ENCODE measurements around the gene CNPPD1. TPM values are rescaled to one million over a fixed set of nuclear protein-coding genes. Genes with fewer than 3 reads are reported as not detected.

The CNPPD1 gene
- total RNA-seq, 1 donor from 2014 or later: 15.8 TPM

- TF ChIP-seq CTCF (IDR thresholded peaks at IDR 0.05): peak; percentile 78
- no peak for TF ChIP-seq EZH2phosphoT487 (IDR thresholded peaks at IDR 0.05)
- no peak for TF ChIP-seq EZH2 (IDR thresholded peaks at IDR 0.05)
- Mint-ChIP-seq H3K9me3 (no peaks in the 10 kb centered on the region), H3K27me3 (ENCODE audit: insufficient read depth, low read depth) (peaks cover 8% of the 10 kb centered on the region), H3K4me1 (peaks cover 6% of the 10 kb centered on the region), H3K4me3 (no peak overlapping the region), H3K36me3 (peaks cover 5% of the 10 kb centered on the region), H3K27ac (peak overlapping the region; percentile 92)
- Histone ChIP-seq H3K27me3 (no peaks in the 10 kb centered on the region), H3K36me3 (no peaks in the 10 kb centered on the region), H3K4me3 (no peak overlapping the region), H3K27ac (no peak overlapping the region), H4K20me1 (ENCODE audit: low read depth) (peaks cover 13% of the 10 kb centered on the region), H2AFZ (replicated peaks) (no peak overlapping the region), H3K9ac (no peak overlapping the region), H3K79me2 (ENCODE audit: low read depth) (peaks cover 9% of the 10 kb centered on the region), H3K4me2 (no peak overlapping the region), H3K4me1 (peaks cover 7% of the 10 kb centered on the region), H3F3A (ENCODE audit: low read depth) (peaks cover 17% of the 10 kb centered on the region), H3K9me3 (ENCODE audit: low read depth) (no peaks in the 10 kb centered on the region)
- peak; percentile 62 for DNase-seq (ENCODE audit: low spot score)
Measured at GRCh38 chr2:219171231-219171651, 5.5 kb downstream of the CNPPD1 start.

GRCh38 chr2:219169930-219170654 lies 6.6 kb downstream of the CNPPD1 start, which contains the start of gene SLC23A3:
TSS of gene SLC23A3 (minus strand) at chr2:219170029. CDS start at chr2:219169984, 45 bp downstream.
- DNase-seq (ENCODE audit: low spot score): no peak
- Histone ChIP-seq H3F3A (ENCODE audit: low read depth) (peaks cover 9% of the 10 kb centered on the region), H3K79me2 (ENCODE audit: low read depth) (no peaks in the 10 kb centered on the region), H3K4me3 (no peak within 1 kb of the TSS), H2AFZ (replicated peaks) (no peak within 1 kb of the TSS), H3K27me3 (no peaks in the 10 kb centered on the region), H3K9ac (no peak within 1 kb of the TSS), H3K27ac (no peak within 1 kb of the TSS), H3K9me3 (ENCODE audit: low read depth) (no peaks in the 10 kb centered on the region), H3K36me3 (no peaks in the 10 kb centered on the region), H3K4me2 (no peak within 1 kb of the TSS), H3K4me1 (no peaks in the 10 kb centered on the region), H4K20me1 (ENCODE audit: low read depth) (peaks cover 7% of the 10 kb centered on the region)
- peaks cover 5% of the 10 kb centered on the region for H3K36me3 Mint-ChIP-seq
- no peak for TF ChIP-seq EZH2phosphoT487 (IDR thresholded peaks at IDR 0.05)
- H3K9me3 Mint-ChIP-seq: no peaks in the 10 kb centered on the region
- no peak within 1 kb of the TSS for H3K4me3 Mint-ChIP-seq
- no peaks in the 10 kb centered on the region for H3K4me1 Mint-ChIP-seq
- peaks cover 8% of the 10 kb centered on the region for H3K27me3 Mint-ChIP-seq (ENCODE audit: insufficient read depth, low read depth)
- H3K27ac Mint-ChIP-seq: no peak within 1 kb of the TSS

- Mint-ChIP-seq H3K4me1 (no peaks in the 10 kb centered on the region), H3K36me3 (no peaks in the 10 kb centered on the region), H3K4me3 (no peak overlapping the region), H3K27ac (no peak overlapping the region), H3K9me3 (no peaks in the 10 kb centered on the region), H3K27me3 (ENCODE audit: insufficient read depth, low read depth) (peaks cover 6% of the 10 kb centered on the region)
- H3K79me2 ChIP-seq (ENCODE audit: low read depth): no peaks in the 10 kb centered on the region
- peaks cover 7% of the 10 kb centered on the region for H4K20me1 ChIP-seq (ENCODE audit: low read depth)
- no peak overlapping the region for H3K27ac ChIP-seq
- DNase-seq (ENCODE audit: low spot score): no peak
- no peak for TF ChIP-seq CTCF (IDR thresholded peaks at IDR 0.05)
- TF ChIP-seq EZH2 (IDR thresholded peaks at IDR 0.05): no peak
- no peak for TF ChIP-seq EZH2phosphoT487 (IDR thresholded peaks at IDR 0.05)
- H3K4me1 ChIP-seq: no peaks in the 10 kb centered on the region
- H3K9ac ChIP-seq: no peak overlapping the region
- H3K27me3 ChIP-seq: no peaks in the 10 kb centered on the region
- H2AFZ ChIP-seq (replicated peaks): no peak overlapping the region
- H3K9me3 ChIP-seq (ENCODE audit: low read depth): no peaks in the 10 kb centered on the region
- no peaks in the 10 kb centered on the region for H3K36me3 ChIP-seq
- H3K4me3 ChIP-seq: no peak overlapping the region
- no peak overlapping the region for H3K4me2 ChIP-seq
- H3F3A ChIP-seq (ENCODE audit: low read depth): peaks cover 9% of the 10 kb centered on the region
Measured at GRCh38 chr2:219168932-219169331, 7.8 kb downstream of the CNPPD1 start.

GRCh38 chr2:219168526-219168925 lies 8.2 kb downstream of the CNPPD1 start:
- Histone ChIP-seq H3K4me3 (no peak overlapping the region), H3K36me3 (no peaks in the 10 kb centered on the region), H3K27ac (no peak overlapping the region), H4K20me1 (ENCODE audit: low read depth) (peaks cover 7% of the 10 kb centered on the region), H3K4me2 (no peak overlapping the region), H3K27me3 (no peaks in the 10 kb centered on the region), H3K4me1 (no peaks in the 10 kb centered on the region), H2AFZ (replicated peaks) (no peak overlapping the region), H3K79me2 (ENCODE audit: low read depth) (no peaks in the 10 kb centered on the region), H3F3A (ENCODE audit: low read depth) (peaks cover 9% of the 10 kb centered on the region), H3K9ac (no peak overlapping the region), H3K9me3 (ENCODE audit: low read depth) (no peaks in the 10 kb centered on the region)
- H3K27me3 Mint-ChIP-seq (ENCODE audit: insufficient read depth, low read depth): peaks cover 6% of the 10 kb centered on the region
- no peaks in the 10 kb centered on the region for H3K36me3 Mint-ChIP-seq
- TF ChIP-seq EZH2phosphoT487 (IDR thresholded peaks at IDR 0.05) (no peak), CTCF (IDR thresholded peaks at IDR 0.05) (no peak), EZH2 (IDR thresholded peaks at IDR 0.05) (no peak)
- H3K27ac Mint-ChIP-seq: no peak overlapping the region
- DNase-seq (ENCODE audit: low spot score): no peak
- H3K4me1 Mint-ChIP-seq: no peaks in the 10 kb centered on the region
- H3K4me3 Mint-ChIP-seq: no peak overlapping the region
- no peaks in the 10 kb centered on the region for H3K9me3 Mint-ChIP-seq
